Hepatocyte (in vitro differentiated cells): ENCODE results near the gene CBX6.

ENCODE experiments used
- EZH2 ChIP-seq: fragments of 200-600 bp; sonication (generic); IDR thresholded peaks from 2 replicates; pipeline ENCODE4 v1.6.1; 2016; ENCODE audit warnings: antibody characterized with exemption, mild to moderate bottlenecking, borderline replicate concordance
- EZH2phosphoT487 ChIP-seq: fragments of 200-600 bp; sonication (generic); IDR thresholded peaks from one replicate; pipeline ENCODE4 v1.6.1; 2018; ENCODE audit warnings: antibody characterized with exemption, mild to moderate bottlenecking, low read depth, moderate library complexity; ENCODE audit not compliant: unreplicated experiment, severe bottlenecking
- TF ChIP-seq, protein P1 (sequence below): fragments of 200-600 bp; sonication (generic); IDR thresholded peaks from 2 replicates; pipeline ENCODE4 v1.5.1; 2016; ENCODE audit warnings: antibody characterized with exemption, mild to moderate bottlenecking; ENCODE audit not compliant: poor library complexity

DNA sequence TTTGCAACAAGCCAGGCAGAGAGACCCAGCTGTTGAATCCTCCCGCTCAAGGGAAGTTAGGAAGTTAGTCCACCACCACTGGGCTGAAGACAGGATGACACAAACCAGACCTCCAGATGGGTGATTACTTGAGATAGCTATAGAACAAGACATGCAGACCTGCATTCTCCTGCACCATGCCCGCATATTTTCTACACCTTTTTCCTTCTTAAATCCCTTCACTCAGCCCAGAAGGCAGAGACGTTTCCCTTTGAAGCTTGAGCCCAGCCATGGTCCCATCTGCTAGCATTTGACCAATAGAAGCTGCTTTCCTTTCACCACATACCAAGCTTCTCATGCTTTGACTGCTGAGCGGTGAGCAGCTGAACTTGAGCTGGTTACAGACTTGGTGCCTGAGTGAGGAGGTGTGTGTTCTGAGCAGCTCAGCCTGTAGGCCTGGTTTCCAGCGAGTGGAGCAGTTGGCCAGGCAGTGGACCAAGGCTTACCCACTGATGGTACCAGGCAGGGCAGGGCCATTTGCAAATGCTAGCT is 29.2 kb upstream of the CBX6 start:
- TF ChIP-seq EZH2, result no peak
- TF ChIP-seq, protein P1, sequence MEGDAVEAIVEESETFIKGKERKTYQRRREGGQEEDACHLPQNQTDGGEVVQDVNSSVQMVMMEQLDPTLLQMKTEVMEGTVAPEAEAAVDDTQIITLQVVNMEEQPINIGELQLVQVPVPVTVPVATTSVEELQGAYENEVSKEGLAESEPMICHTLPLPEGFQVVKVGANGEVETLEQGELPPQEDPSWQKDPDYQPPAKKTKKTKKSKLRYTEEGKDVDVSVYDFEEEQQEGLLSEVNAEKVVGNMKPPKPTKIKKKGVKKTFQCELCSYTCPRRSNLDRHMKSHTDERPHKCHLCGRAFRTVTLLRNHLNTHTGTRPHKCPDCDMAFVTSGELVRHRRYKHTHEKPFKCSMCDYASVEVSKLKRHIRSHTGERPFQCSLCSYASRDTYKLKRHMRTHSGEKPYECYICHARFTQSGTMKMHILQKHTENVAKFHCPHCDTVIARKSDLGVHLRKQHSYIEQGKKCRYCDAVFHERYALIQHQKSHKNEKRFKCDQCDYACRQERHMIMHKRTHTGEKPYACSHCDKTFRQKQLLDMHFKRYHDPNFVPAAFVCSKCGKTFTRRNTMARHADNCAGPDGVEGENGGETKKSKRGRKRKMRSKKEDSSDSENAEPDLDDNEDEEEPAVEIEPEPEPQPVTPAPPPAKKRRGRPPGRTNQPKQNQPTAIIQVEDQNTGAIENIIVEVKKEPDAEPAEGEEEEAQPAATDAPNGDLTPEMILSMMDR, result no peak
- TF ChIP-seq EZH2phosphoT487, result no peak
